OCI-LY7 (cell line): ENCODE data around the gene FAM120A. TPM values are rescaled to one million over a fixed set of nuclear protein-coding genes. Genes with fewer than 3 reads are reported as not detected.

Experiments used
- BruUV-seq: library from RNA; stranded (reverse); fragments of 400-500 nt; replicated peaks from 2 replicates; lab custom pipeline; 2021; lab: Mats Ljungman, UMichigan
- CTCF ChIA-PET: fragments of 300-600 bp; sonication (Branson Sonifier 250); formaldehyde crosslinking; loops from one replicate; lab custom pipeline; 2022; ENCODE audit warnings: antibody characterized with exemption; ENCODE audit not compliant: unreplicated experiment; lab: Charles Lee
- POLR2A ChIA-PET: fragments of 300-600 bp; sonication (Branson Sonifier 250); formaldehyde crosslinking; loops from one replicate; lab custom pipeline; 2022; ENCODE audit warnings: antibody characterized with exemption; lab: Charles Lee
- DNase-seq: peaks from one replicate; pipeline ENCODE4 v3.0.0-alpha.2; 2015; ENCODE audit warnings: low spot score
- H2AFZ ChIP-seq: fragments of 200-600 bp; sonication (generic), shearing (Covaris generic); 2 replicates; pipeline ENCODE4 v1.6.1; 2014; ENCODE audit warnings: mild to moderate bottlenecking, antibody characterized with exemption, low read length, moderate library complexity
- H3K27ac ChIP-seq: fragments of 200-600 bp; sonication (generic); 2 replicates; pipeline ENCODE4 v1.5.1; 2014; ENCODE audit warnings: mixed run types, low read depth, mild to moderate bottlenecking, moderate library complexity, low read length, inconsistent platforms; ENCODE audit not compliant: poor library complexity, severe bottlenecking
- H3K36me3 ChIP-seq: fragments of 200-600 bp; sonication (generic); 2 replicates; pipeline ENCODE4 v1.6.1; 2014; ENCODE audit warnings: mild to moderate bottlenecking, antibody characterized with exemption, low read length, moderate library complexity, mixed read lengths; ENCODE audit not compliant: insufficient read depth
- H3K4me1 ChIP-seq: fragments of 200-600 bp; sonication (generic); 2 replicates; pipeline ENCODE4 v1.5.1; 2014; ENCODE audit warnings: mild to moderate bottlenecking, low read length; ENCODE audit not compliant: insufficient read depth, poor library complexity, severe bottlenecking
- H3K4me2 ChIP-seq: fragments of 200-600 bp; sonication (generic); 2 replicates; pipeline ENCODE4 v1.6.1; 2014; ENCODE audit warnings: mild to moderate bottlenecking, low read length
- H3K4me3 ChIP-seq: fragments of 200-600 bp; sonication (generic); 2 replicates; pipeline ENCODE4 v1.5.1; 2014; ENCODE audit warnings: mild to moderate bottlenecking, low read depth, low read length; ENCODE audit not compliant: poor library complexity, severe bottlenecking
- H3K79me2 ChIP-seq: fragments of 200-600 bp; sonication (generic); 2 replicates; pipeline ENCODE4 v1.6.1; 2016; ENCODE audit warnings: low read depth, mild to moderate bottlenecking, low read length, moderate library complexity, mixed read lengths; ENCODE audit not compliant: insufficient read depth
- H3K9me2 ChIP-seq: fragments of 200-600 bp; sonication (generic); 2 replicates; pipeline ENCODE4 v1.6.1; 2016; ENCODE audit warnings: mild to moderate bottlenecking, low read length, mixed read lengths; ENCODE audit not compliant: insufficient read depth
- H3K9me3 ChIP-seq: fragments of 200-600 bp; sonication (generic); 2 replicates; pipeline ENCODE4 v1.6.1; 2014; ENCODE audit warnings: mild to moderate bottlenecking, mixed run types, low read length, mixed read lengths
- H4K20me1 ChIP-seq: fragments of 200-600 bp; sonication (generic); 2 replicates; pipeline ENCODE4 v1.6.1; 2014; ENCODE audit warnings: mild to moderate bottlenecking, antibody characterized with exemption, low read length, moderate library complexity, mixed read lengths; ENCODE audit not compliant: insufficient read depth
- CTCF ChIP-seq: fragments of 200-600 bp; sonication (generic); conservative IDR thresholded peaks from 2 replicates; pipeline ENCODE4 v1.5.1; 2014; ENCODE audit warnings: mild to moderate bottlenecking, antibody characterized with exemption, low read length, moderate library complexity, mixed read lengths
- EZH2phosphoT487 ChIP-seq: fragments of 200-600 bp; sonication (generic); IDR thresholded peaks from 2 replicates; pipeline ENCODE4 v1.6.1; 2018; ENCODE audit warnings: low read depth, borderline replicate concordance, mild to moderate bottlenecking, mixed run types, antibody characterized with exemption, low read length, moderate library complexity, mixed read lengths
- intact Hi-C: fragments of 100-400 bp; cut with micrococcal nuclease; formaldehyde crosslinking; loops from one replicate; pipeline ENCODE4 v1.10.0; 2022; ENCODE audit not compliant: unreplicated experiment
- total RNA-seq, 2 experiments: library from RNA; depleted of rRNA in 1 of 2; stranded (reverse); fragments of >200 nt in 1 of 2; shearing (Covaris generic) in 1 of 2; gene quantifications; 2 replicates each; pipeline ENCODE4 v1.2.3, GENCODE V29; 2014 to 2022

The FAM120A gene
- total RNA-seq, 2 experiments from 2014 or later, result 81.9 to 104 TPM

GRCh38 chr9:93590609-93591234 is 139.2 kb downstream of the FAM120A start:
- no peaks in the 10 kb centered on the region for H3K9me3 ChIP-seq
- H3K4me3 ChIP-seq, result no peak overlapping the region
- intact Hi-C loops, result no loop called here
- no peaks in the 10 kb centered on the region for H3K36me3 ChIP-seq
- H4K20me1 ChIP-seq, result no peaks in the 10 kb centered on the region; the same call in 1 of the 2 replicates
- TF ChIP-seq CTCF, result no peak
- no peak for TF ChIP-seq EZH2phosphoT487
- no peaks in the 10 kb centered on the region for H3K9me2 ChIP-seq
- no peaks in the 10 kb centered on the region for H3K79me2 ChIP-seq
- POLR2A ChIA-PET, result no interaction called here
- H3K27ac ChIP-seq, result no peak overlapping the region
- DNase-seq, result no peak
- H3K4me2 ChIP-seq, result no peak overlapping the region
- no TSS peak for BruUV-seq
- H2AFZ ChIP-seq, result no peak overlapping the region
- H3K4me1 ChIP-seq, result no peaks in the 10 kb centered on the region
- CTCF ChIA-PET, result no interaction called here

- TF ChIP-seq CTCF, result no peak
- no peak for TF ChIP-seq EZH2phosphoT487
- H2AFZ ChIP-seq, result no peak overlapping the region
- H3K9me2 ChIP-seq, result no peaks in the 10 kb centered on the region
- ChIA-PET POLR2A (interaction anchor here (0.7 kb wide), 1 partner anchor 9 kb away, joined by 3 read pairs; no protein-coding TSS in a partner anchor), CTCF (no interaction called here)
- intact Hi-C loops, result no loop called here
- no peaks in the 10 kb centered on the region for H3K4me1 ChIP-seq
- H3K27ac ChIP-seq, result no peak overlapping the region
- H3K9me3 ChIP-seq, result no peaks in the 10 kb centered on the region
- no peaks in the 10 kb centered on the region for H3K79me2 ChIP-seq
- no peaks in the 10 kb centered on the region; the same call in 1 of the 2 replicates for H4K20me1 ChIP-seq
- H3K36me3 ChIP-seq, result no peaks in the 10 kb centered on the region
- BruUV-seq, result no TSS peak
- no peak for DNase-seq
- no peak overlapping the region for H3K4me3 ChIP-seq
- no peak overlapping the region for H3K4me2 ChIP-seq
These were observed 140.0 kb downstream of the FAM120A start for GRCh38 chr9:93591301-93592007.
